Uterus (tissue), 4 donors: ENCODE results near the gene APOA1. TPM values are rescaled to one million over a fixed set of nuclear protein-coding genes. Genes with fewer than 3 reads are reported as not detected.

Experiments
- DNase-seq, 2 donors: peaks; one replicate each; pipeline ENCODE4 v3.0.0-alpha.2; 2019 to 2020
- H3K27ac ChIP-seq, 2 donors: fragments of 200-600 bp; sonication (generic); 1 replicate in 1 of 2; 2 replicates in 1 of 2; pipeline ENCODE4 v1.5.1; 2016 to 2018
- H3K27me3 ChIP-seq, 2 donors: fragments of 200-600 bp; sonication (generic); one replicate each; pipeline ENCODE4 v1.5.1; 2018 to 2019; ENCODE audit warnings: control low read depth in 1 of 2
- H3K36me3 ChIP-seq, 2 donors: fragments of 200-600 bp; sonication (generic); one replicate each; pipeline ENCODE4 v1.5.1; 2019; ENCODE audit warnings: control low read depth in 1 of 2
- H3K4me1 ChIP-seq, 2 donors: fragments of 200-600 bp; sonication (generic); one replicate each; pipeline ENCODE4 v1.5.1; 2018 to 2019; ENCODE audit warnings: control low read depth in 1 of 2
- H3K4me3 ChIP-seq, 2 donors: fragments of 200-600 bp; sonication (generic); 1 replicate in 1 of 2; 2 replicates in 1 of 2; pipeline ENCODE4 v1.5.1; 2018 to 2019; ENCODE audit warnings: mild to moderate bottlenecking in 1 of 2
- H3K9me3 ChIP-seq, 2 donors: fragments of 200-600 bp; sonication (generic); one replicate each; pipeline ENCODE4 v1.5.1; 2019; ENCODE audit warnings: control low read depth in 1 of 2
- CTCF ChIP-seq, 4 experiments: fragments of 200-600 bp in 2 of 4; fragments of 450-650 bp in 2 of 4; sonication (generic) in 2 of 4; IDR thresholded peaks; one replicate each; pipeline ENCODE4 v1.5.1; 2016 to 2019; ENCODE audit warnings: antibody characterized with exemption in 4 of 4, mild to moderate bottlenecking in 2 of 4, moderate library complexity in 1 of 4
- POLR2A ChIP-seq, 2 donors: fragments of 450-650 bp; IDR thresholded peaks; one replicate each; pipeline ENCODE4 v1.6.1; 2016; ENCODE audit warnings: antibody characterized with exemption in 2 of 2, mild to moderate bottlenecking in 1 of 2, moderate library complexity in 1 of 2
- intact Hi-C: fragments of 100-400 bp; cut with DNase I; formaldehyde crosslinking; loops from one replicate; pipeline ENCODE4 v1.15.1; 2023; ENCODE audit warnings: low total_unique reads
- total RNA-seq, 4 donors: library from RNA; depleted of rRNA in 3 of 4; stranded (reverse); fragments of >200 nt in 3 of 4; gene quantifications; one replicate each; pipeline versions ENCODE4 v1.1.0 to v1.2.4, GENCODE V29; 2014 to 2023
- donor health status: DM: yes; HTN: yes; CAD: no.

APOA1 gene
- total RNA-seq, 4 donors from 2014 or later, result 2.2 to 3.5 TPM; not detected in 2

GRCh38 chr11:116825854-116826750 lies 11.3 kb downstream of the APOA1 start:
- no peaks in the 10 kb centered on the region for H3K4me1 ChIP-seq
- no peak for DNase-seq
- no peak for TF ChIP-seq POLR2A (IDR thresholded peaks at IDR 0.05)
- no peak for TF ChIP-seq CTCF (IDR thresholded peaks at IDR 0.05)
- H3K4me3 ChIP-seq, result no peak overlapping the region
- no peaks in the 10 kb centered on the region for H3K9me3 ChIP-seq
- no peak overlapping the region for H3K27ac ChIP-seq
- H3K36me3 ChIP-seq, result no peaks in the 10 kb centered on the region
- intact Hi-C loops, result no loop called here
- H3K27me3 ChIP-seq, result no peaks in the 10 kb centered on the region

- Histone ChIP-seq H3K4me1 (no peaks in the 10 kb centered on the region), H3K27ac (no peak overlapping the region), H3K4me3 (no peak overlapping the region), H3K27me3 (no peaks in the 10 kb centered on the region), H3K9me3 (no peaks in the 10 kb centered on the region), H3K36me3 (no peaks in the 10 kb centered on the region)
- no peak for DNase-seq
- no peak for TF ChIP-seq CTCF (IDR thresholded peaks at IDR 0.05)
- no peak for TF ChIP-seq POLR2A (IDR thresholded peaks at IDR 0.05)
- intact Hi-C loops, result no loop called here
Measured at GRCh38 chr11:116825434-116825833, 12.0 kb downstream of the APOA1 start.

- intact Hi-C loops, result no loop called here
- Histone ChIP-seq H3K9me3 (no peaks in the 10 kb centered on the region), H3K27ac (no peak within 1 kb of the TSS), H3K36me3 (no peaks in the 10 kb centered on the region), H3K4me3 (no peak within 1 kb of the TSS), H3K27me3 (no peaks in the 10 kb centered on the region), H3K4me1 (no peaks in the 10 kb centered on the region)
- TF ChIP-seq POLR2A (IDR thresholded peaks at IDR 0.05) (no peak), CTCF (IDR thresholded peaks at IDR 0.05) (no peak)
- DNase-seq, result no peak
Measured at GRCh38 chr11:116823031-116823843, 14.2 kb downstream of the APOA1 start, which contains the start of gene APOA4. Gene APOA4 (minus strand): TSS chr11:116823304. CDS start chr11:116823191, 113 bp downstream.

GRCh38 chr11:116822575-116822974 lies 14.8 kb downstream of the APOA1 start:
- H3K4me1 ChIP-seq, result no peaks in the 10 kb centered on the region
- H3K27me3 ChIP-seq, result no peaks in the 10 kb centered on the region
- no peaks in the 10 kb centered on the region for H3K36me3 ChIP-seq
- no peaks in the 10 kb centered on the region for H3K9me3 ChIP-seq
- intact Hi-C loops, result no loop called here
- DNase-seq, result no peak
- H3K4me3 ChIP-seq, result no peak overlapping the region
- TF ChIP-seq POLR2A (IDR thresholded peaks at IDR 0.05) (no peak), CTCF (IDR thresholded peaks at IDR 0.05) (no peak)
- no peak overlapping the region for H3K27ac ChIP-seq
